Type B pancreatic cell (in vitro differentiated cells): ENCODE measurements around the gene ZNF311. TPM values are rescaled to one million over a fixed set of nuclear protein-coding genes. Genes with fewer than 3 reads are reported as not detected.
A peak's percentile ranks its signal among the peaks of the same experiment; 100 is the strongest.

Experiments used
- DNase-seq: peaks from one replicate; pipeline ENCODE4 v3.0.0; 2021; ENCODE audit warnings: mixed read lengths; ENCODE audit not compliant: unreplicated experiment; ENCODE audit errors: extremely low spot score
- H3K27ac Mint-ChIP-seq: 2 replicates; pipeline ENCODE4 v1.8.0; 2021; ENCODE audit warnings: mild to moderate bottlenecking, mixed read lengths
- H3K27me3 Mint-ChIP-seq: 2 replicates; pipeline ENCODE4 v1.8.0; 2021; ENCODE audit warnings: mixed read lengths
- H3K36me3 Mint-ChIP-seq: 2 replicates; pipeline ENCODE4 v1.8.0; 2021; ENCODE audit warnings: mixed read lengths
- H3K4me1 Mint-ChIP-seq: one replicate; pipeline ENCODE4 v1.8.0; 2021; ENCODE audit warnings: mixed read lengths; ENCODE audit not compliant: unreplicated experiment
- H3K4me3 Mint-ChIP-seq: 2 replicates; pipeline ENCODE4 v1.8.0; 2021; ENCODE audit warnings: mild to moderate bottlenecking, mixed read lengths
- H3K9me3 Mint-ChIP-seq: 2 replicates; pipeline ENCODE4 v1.8.0; 2021; ENCODE audit warnings: mixed read lengths
- total RNA-seq: library from RNA; stranded (reverse); gene quantifications from 2 replicates; pipeline ENCODE4 v1.2.1, GENCODE V29; 2021; ENCODE audit warnings: low replicate concordance
- TF ChIP-seq, protein P1 (sequence below): fragments of 200-600 bp; sonication (generic); conservative IDR thresholded peaks from 2 replicates; pipeline ENCODE4 v1.5.0; 2021; ENCODE audit warnings: antibody characterized with exemption, mild to moderate bottlenecking

The ZNF311 gene
- total RNA-seq, 1 donor from 2014 or later, result 0.68 TPM

DNA sequence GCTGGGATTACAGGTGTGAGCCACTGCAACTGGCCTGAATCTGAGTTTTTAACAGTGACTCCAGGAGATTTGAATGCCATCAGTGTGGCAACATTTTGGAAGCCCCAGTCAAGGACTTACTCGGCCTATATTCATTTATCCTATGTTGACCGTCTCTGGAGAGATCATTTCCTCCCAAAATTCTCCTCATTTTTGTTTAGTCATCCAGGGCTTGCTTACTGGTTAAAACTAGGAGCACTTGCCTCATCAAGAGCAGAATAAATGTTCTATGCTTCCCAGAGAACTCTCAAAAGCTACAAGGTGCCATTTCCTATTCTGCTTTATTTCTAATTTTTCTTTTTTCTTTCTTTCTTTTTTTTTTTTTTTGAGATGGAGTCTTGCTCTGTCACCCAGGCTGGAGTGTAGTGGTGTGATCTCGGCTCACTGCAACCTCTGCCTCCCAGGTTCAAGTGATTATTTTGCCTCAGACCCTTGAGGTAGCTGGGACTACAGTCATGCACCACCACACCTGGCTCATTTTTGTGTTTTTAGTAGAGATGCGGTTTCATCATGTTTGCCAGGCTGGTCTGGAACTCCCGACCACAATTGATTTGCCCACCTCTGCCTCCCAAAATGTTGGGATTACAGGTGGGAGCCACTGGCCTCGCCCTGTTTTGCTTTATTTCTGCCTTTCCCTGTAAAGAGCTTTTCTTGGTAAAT, 57.9 kb downstream of the ZNF311 start:
- no peaks in the 10 kb centered on the region for H3K9me3 Mint-ChIP-seq

GRCh38 chr6:28945349-28945748, 59.8 kb downstream of the ZNF311 start:
- H3K4me1 Mint-ChIP-seq, result peaks cover 29% of the 10 kb centered on the region
- H3K9me3 Mint-ChIP-seq, result no peaks in the 10 kb centered on the region
- TF ChIP-seq, protein P1, sequence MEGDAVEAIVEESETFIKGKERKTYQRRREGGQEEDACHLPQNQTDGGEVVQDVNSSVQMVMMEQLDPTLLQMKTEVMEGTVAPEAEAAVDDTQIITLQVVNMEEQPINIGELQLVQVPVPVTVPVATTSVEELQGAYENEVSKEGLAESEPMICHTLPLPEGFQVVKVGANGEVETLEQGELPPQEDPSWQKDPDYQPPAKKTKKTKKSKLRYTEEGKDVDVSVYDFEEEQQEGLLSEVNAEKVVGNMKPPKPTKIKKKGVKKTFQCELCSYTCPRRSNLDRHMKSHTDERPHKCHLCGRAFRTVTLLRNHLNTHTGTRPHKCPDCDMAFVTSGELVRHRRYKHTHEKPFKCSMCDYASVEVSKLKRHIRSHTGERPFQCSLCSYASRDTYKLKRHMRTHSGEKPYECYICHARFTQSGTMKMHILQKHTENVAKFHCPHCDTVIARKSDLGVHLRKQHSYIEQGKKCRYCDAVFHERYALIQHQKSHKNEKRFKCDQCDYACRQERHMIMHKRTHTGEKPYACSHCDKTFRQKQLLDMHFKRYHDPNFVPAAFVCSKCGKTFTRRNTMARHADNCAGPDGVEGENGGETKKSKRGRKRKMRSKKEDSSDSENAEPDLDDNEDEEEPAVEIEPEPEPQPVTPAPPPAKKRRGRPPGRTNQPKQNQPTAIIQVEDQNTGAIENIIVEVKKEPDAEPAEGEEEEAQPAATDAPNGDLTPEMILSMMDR, result no peak
- no peaks in the 10 kb centered on the region for H3K36me3 Mint-ChIP-seq
- peaks cover 18% of the 10 kb centered on the region for H3K27me3 Mint-ChIP-seq
- no peak overlapping the region for H3K27ac Mint-ChIP-seq
- no peak overlapping the region for H3K4me3 Mint-ChIP-seq
- no peak for DNase-seq

More for the DNA sequence above, 57.9 kb downstream of the ZNF311 start:
- H3K27ac Mint-ChIP-seq, result peak overlapping the region; percentile 49
- no peak overlapping the region for H3K4me3 Mint-ChIP-seq
- H3K4me1 Mint-ChIP-seq, result peaks cover 17% of the 10 kb centered on the region
- peaks cover 11% of the 10 kb centered on the region for H3K27me3 Mint-ChIP-seq
- TF ChIP-seq, protein P1, result no peak
- no peak for DNase-seq
- no peaks in the 10 kb centered on the region for H3K36me3 Mint-ChIP-seq

Other genes starting within 250 kb of the ZNF311 start
- gene TRIM27, start 81.3 kb downstream of the ZNF311 start, total RNA-seq, result 49.2 and 78.0 TPM in 2 replicates
- gene OR2W1, start 39.9 kb upstream of the ZNF311 start, total RNA-seq, result not detected in 2 replicates
- gene OR2B3, start 82.0 kb upstream of the ZNF311 start, total RNA-seq, result not detected in 2 replicates
- not detected in 2 replicates for gene OR2J1, start 94.2 kb upstream of the ZNF311 start, total RNA-seq
- gene OR2J3, start 102.7 kb upstream of the ZNF311 start, total RNA-seq, result not detected in 2 replicates
- not detected in 2 replicates for gene OR2J2, start 165.6 kb upstream of the ZNF311 start, total RNA-seq